BE2C (cell line): ENCODE results near the gene HLF.
A peak's percentile ranks its signal among the peaks of the same experiment; 100 is the strongest.

Experiments used
- DNase-seq: peaks from one replicate; pipeline ENCODE4 v3.0.0-alpha.2; 2020
- H3K27me3 ChIP-seq: fragments of 250-450 bp; sonication (Bioruptor Pico); 2 replicates; pipeline ENCODE4 v1.5.1; 2020; ENCODE audit warnings: mild to moderate bottlenecking
- H3K36me3 ChIP-seq: fragments of 250-450 bp; sonication (Bioruptor Pico); 2 replicates; pipeline ENCODE4 v1.5.1; 2020; ENCODE audit warnings: mild to moderate bottlenecking
- H3K4me1 ChIP-seq: fragments of 250-450 bp; sonication (Bioruptor Pico); 2 replicates; pipeline ENCODE4 v1.5.1; 2020
- H3K4me3 ChIP-seq: 2 replicates; pipeline ENCODE4 v1.5.1; 2011; ENCODE audit warnings: low read depth, low read length
- H3K9me3 ChIP-seq: fragments of 250-450 bp; sonication (Bioruptor Pico); 2 replicates; pipeline ENCODE4 v1.5.1; 2020
- TF ChIP-seq, protein P1 (sequence below): IDR thresholded peaks from 2 replicates; pipeline ENCODE4 v1.5.1; 2012; ENCODE audit warnings: mild to moderate bottlenecking, low read depth, low read length

The HLF gene

DNA sequence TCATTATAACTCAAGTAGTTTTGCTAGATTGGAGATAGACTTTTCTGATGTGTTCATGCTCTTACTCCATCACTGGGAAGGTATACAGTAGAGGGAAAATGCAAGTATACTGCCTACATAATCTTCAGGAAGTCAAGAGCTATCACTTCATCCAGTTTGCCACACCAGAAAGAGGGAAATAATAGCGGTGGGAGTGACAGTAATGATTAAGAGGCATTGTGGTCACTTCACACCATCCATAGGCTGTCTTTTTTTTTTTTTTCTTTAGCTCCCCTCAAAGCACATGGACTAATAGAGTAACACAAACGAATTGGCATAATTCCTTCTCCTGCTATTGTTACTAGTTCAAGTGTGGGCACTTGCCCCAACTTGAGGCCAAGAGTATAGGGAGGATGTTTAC is 28.4 kb upstream of the HLF start:
- H3K36me3 ChIP-seq = no peaks in the 10 kb centered on the region
- no peaks in the 10 kb centered on the region for H3K4me1 ChIP-seq
- TF ChIP-seq, protein P1, sequence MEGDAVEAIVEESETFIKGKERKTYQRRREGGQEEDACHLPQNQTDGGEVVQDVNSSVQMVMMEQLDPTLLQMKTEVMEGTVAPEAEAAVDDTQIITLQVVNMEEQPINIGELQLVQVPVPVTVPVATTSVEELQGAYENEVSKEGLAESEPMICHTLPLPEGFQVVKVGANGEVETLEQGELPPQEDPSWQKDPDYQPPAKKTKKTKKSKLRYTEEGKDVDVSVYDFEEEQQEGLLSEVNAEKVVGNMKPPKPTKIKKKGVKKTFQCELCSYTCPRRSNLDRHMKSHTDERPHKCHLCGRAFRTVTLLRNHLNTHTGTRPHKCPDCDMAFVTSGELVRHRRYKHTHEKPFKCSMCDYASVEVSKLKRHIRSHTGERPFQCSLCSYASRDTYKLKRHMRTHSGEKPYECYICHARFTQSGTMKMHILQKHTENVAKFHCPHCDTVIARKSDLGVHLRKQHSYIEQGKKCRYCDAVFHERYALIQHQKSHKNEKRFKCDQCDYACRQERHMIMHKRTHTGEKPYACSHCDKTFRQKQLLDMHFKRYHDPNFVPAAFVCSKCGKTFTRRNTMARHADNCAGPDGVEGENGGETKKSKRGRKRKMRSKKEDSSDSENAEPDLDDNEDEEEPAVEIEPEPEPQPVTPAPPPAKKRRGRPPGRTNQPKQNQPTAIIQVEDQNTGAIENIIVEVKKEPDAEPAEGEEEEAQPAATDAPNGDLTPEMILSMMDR = no peak
- no peak overlapping the region for H3K4me3 ChIP-seq
- no peaks in the 10 kb centered on the region for H3K27me3 ChIP-seq
- no peaks in the 10 kb centered on the region for H3K9me3 ChIP-seq
- DNase-seq = no peak

DNA sequence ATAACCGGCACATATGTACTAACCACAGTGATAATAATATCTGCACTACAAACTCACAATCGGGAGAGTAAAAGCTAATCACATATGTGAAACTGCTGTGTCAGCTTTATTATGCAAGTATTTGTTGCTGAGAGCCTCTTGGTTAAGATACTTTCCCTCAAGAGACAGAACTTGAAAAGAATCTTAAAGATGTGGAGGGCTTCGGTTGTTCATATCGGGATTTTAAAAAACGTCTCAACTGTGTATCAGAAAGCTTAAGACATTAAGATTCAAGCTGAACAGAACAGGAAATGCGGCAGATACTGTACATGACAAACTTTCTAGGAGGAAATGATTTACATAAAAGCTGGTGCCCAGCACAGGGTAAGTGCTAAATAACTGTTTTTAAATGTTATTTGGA is 27.5 kb upstream of the HLF start:
- TF ChIP-seq, protein P1 = no peak
- Histone ChIP-seq H3K27me3 (no peaks in the 10 kb centered on the region), H3K4me1 (no peaks in the 10 kb centered on the region), H3K36me3 (no peaks in the 10 kb centered on the region), H3K4me3 (no peak overlapping the region), H3K9me3 (no peaks in the 10 kb centered on the region)
- no peak for DNase-seq

DNA sequence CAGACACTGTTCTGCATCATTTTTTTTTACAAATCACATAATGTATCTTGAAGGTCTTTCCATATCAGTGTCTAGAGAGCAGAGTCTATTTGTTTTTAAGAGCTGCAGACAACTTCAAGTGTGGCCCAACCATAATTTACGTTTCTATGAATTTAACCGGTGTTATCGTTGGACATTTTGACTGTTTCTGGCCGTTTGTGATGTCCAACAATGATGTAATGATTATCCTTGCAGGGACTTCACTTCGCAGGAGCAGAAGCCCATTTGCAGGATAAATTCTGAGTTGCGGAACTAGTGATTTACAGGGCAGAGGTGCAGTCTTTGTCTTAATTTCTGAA is 26.9 kb upstream of the HLF start:
- Histone ChIP-seq H3K27me3 (no peaks in the 10 kb centered on the region), H3K4me1 (no peaks in the 10 kb centered on the region), H3K4me3 (peak overlapping the region; percentile 80), H3K36me3 (no peaks in the 10 kb centered on the region), H3K9me3 (no peaks in the 10 kb centered on the region)
- TF ChIP-seq, protein P1 = no peak
- no peak for DNase-seq

- TF ChIP-seq, protein P1 = no peak
- no peaks in the 10 kb centered on the region for H3K4me1 ChIP-seq
- H3K36me3 ChIP-seq = no peaks in the 10 kb centered on the region
- no peaks in the 10 kb centered on the region for H3K27me3 ChIP-seq
- no peaks in the 10 kb centered on the region for H3K9me3 ChIP-seq
- peak; percentile 97 for DNase-seq
- H3K4me3 ChIP-seq = peak overlapping the region; percentile 80
These were observed 26.4 kb upstream of the HLF start for GRCh38 chr17:55238179-55238930.

GRCh38 chr17:55238931-55239297 is 25.8 kb upstream of the HLF start:
- Histone ChIP-seq H3K9me3 (no peaks in the 10 kb centered on the region), H3K27me3 (no peaks in the 10 kb centered on the region), H3K4me3 (peak overlapping the region; percentile 80), H3K36me3 (no peaks in the 10 kb centered on the region), H3K4me1 (no peaks in the 10 kb centered on the region)
- peak; percentile 30 for DNase-seq
- TF ChIP-seq, protein P1 = no peak

GRCh38 chr17:55241097-55241496 is 23.7 kb upstream of the HLF start:
- DNase-seq = no peak
- no peaks in the 10 kb centered on the region for H3K9me3 ChIP-seq
- TF ChIP-seq, protein P1 = no peak
- no peak overlapping the region for H3K4me3 ChIP-seq
- H3K36me3 ChIP-seq = no peaks in the 10 kb centered on the region
- H3K4me1 ChIP-seq = no peaks in the 10 kb centered on the region
- H3K27me3 ChIP-seq = peaks cover 5% of the 10 kb centered on the region; the same call in 1 of the 2 replicates
